ENCODE data around the gene PDYN. TPM values are rescaled to one million over a fixed set of nuclear protein-coding genes. Genes with fewer than 3 reads are reported as not detected.

The PDYN gene
- total RNA-seq, 1 donor from 2014 or later = not detected

- no peak for TF ChIP-seq CTCF (IDR thresholded peaks at IDR 0.05; ENCODE audit: insufficient read depth, low read length, poor library complexity, severe bottlenecking)
- DNase-seq (ENCODE audit: low read depth) = no peak
- Histone ChIP-seq H3K36me3 (ENCODE audit: control insufficient read depth, insufficient read depth, low read length) (no peaks in the 10 kb centered on the region), H3K4me3 (ENCODE audit: low read depth, low read length) (no peak overlapping the region), H3K27me3 (ENCODE audit: control insufficient read depth, insufficient read depth, low read length) (peaks cover 20% of the 10 kb centered on the region)
These were observed 7.3 kb upstream of the PDYN start for GRCh38 chr20:2001119-2001518.

- Histone ChIP-seq H3K27me3 (ENCODE audit: control insufficient read depth, insufficient read depth, low read length) (peaks cover 25% of the 10 kb centered on the region), H3K36me3 (ENCODE audit: control insufficient read depth, insufficient read depth, low read length) (no peaks in the 10 kb centered on the region), H3K4me3 (ENCODE audit: low read depth, low read length) (no peak overlapping the region)
- no peak for TF ChIP-seq CTCF (IDR thresholded peaks at IDR 0.05; ENCODE audit: insufficient read depth, low read length, poor library complexity, severe bottlenecking)
- no peak for DNase-seq (ENCODE audit: low read depth)
These were observed 6.4 kb upstream of the PDYN start for GRCh38 chr20:2000285-2000684.

GRCh38 chr20:1998715-1999114 is 4.9 kb upstream of the PDYN start:
- no peak for TF ChIP-seq CTCF (IDR thresholded peaks at IDR 0.05; ENCODE audit: insufficient read depth, low read length, poor library complexity, severe bottlenecking)
- H3K36me3 ChIP-seq (ENCODE audit: control insufficient read depth, insufficient read depth, low read length) = no peaks in the 10 kb centered on the region
- no peak for DNase-seq (ENCODE audit: low read depth)
- no peak overlapping the region for H3K4me3 ChIP-seq (ENCODE audit: low read depth, low read length)
- peaks cover 36% of the 10 kb centered on the region for H3K27me3 ChIP-seq (ENCODE audit: control insufficient read depth, insufficient read depth, low read length)

GRCh38 chr20:1998193-1998520 is 4.3 kb upstream of the PDYN start:
- no peak overlapping the region for H3K4me3 ChIP-seq (ENCODE audit: low read depth, low read length)
- no peak for TF ChIP-seq CTCF (IDR thresholded peaks at IDR 0.05; ENCODE audit: insufficient read depth, low read length, poor library complexity, severe bottlenecking)
- H3K27me3 ChIP-seq (ENCODE audit: control insufficient read depth, insufficient read depth, low read length) = peaks cover 41% of the 10 kb centered on the region
- DNase-seq (ENCODE audit: low read depth) = no peak
- H3K36me3 ChIP-seq (ENCODE audit: control insufficient read depth, insufficient read depth, low read length) = no peaks in the 10 kb centered on the region

- H3K36me3 ChIP-seq (ENCODE audit: control insufficient read depth, insufficient read depth, low read length) = no peaks in the 10 kb centered on the region
- H3K27me3 ChIP-seq (ENCODE audit: control insufficient read depth, insufficient read depth, low read length) = peaks cover 44% of the 10 kb centered on the region
- no peak for DNase-seq (ENCODE audit: low read depth)
- no peak for TF ChIP-seq CTCF (IDR thresholded peaks at IDR 0.05; ENCODE audit: insufficient read depth, low read length, poor library complexity, severe bottlenecking)
- H3K4me3 ChIP-seq (ENCODE audit: low read depth, low read length) = no peak overlapping the region
These were observed 3.8 kb upstream of the PDYN start for GRCh38 chr20:1997483-1998192.

Data from kidney epithelial cell (primary cell).